Activated naive CD4-positive, alpha-beta T cell treated with anti-CD3 and anti-CD28 coated beads, Interleukin-2, amount 50 U/mL, for 16 hours (primary cell): ENCODE data around the gene ALPG.
"Not testable (repeated sequence)": the region's sequence is repeated elsewhere in the genome, so short reads cannot be mapped to it uniquely, and the experiment has no call there.

Source experiments
- DNase-seq: peaks from one replicate; pipeline ENCODE4 v3.0.0-alpha.2; 2020

Gene ALPG

GRCh38 chr2:232398293-232399034, 8.2 kb upstream of the ALPG start:
- no peak for DNase-seq

GRCh38 chr2:232400256-232401015, 6.2 kb upstream of the ALPG start:
- DNase-seq: no peak

- DNase-seq: no peak
These were observed 4.1 kb upstream of the ALPG start for GRCh38 chr2:232402518-232402917.

GRCh38 chr2:232405943-232406510, 617 bp upstream of the ALPG start:
- no peak for DNase-seq

GRCh38 chr2:232407428-232408150, 945 bp downstream of the ALPG start:
- not testable (repeated sequence) for DNase-seq

DNA sequence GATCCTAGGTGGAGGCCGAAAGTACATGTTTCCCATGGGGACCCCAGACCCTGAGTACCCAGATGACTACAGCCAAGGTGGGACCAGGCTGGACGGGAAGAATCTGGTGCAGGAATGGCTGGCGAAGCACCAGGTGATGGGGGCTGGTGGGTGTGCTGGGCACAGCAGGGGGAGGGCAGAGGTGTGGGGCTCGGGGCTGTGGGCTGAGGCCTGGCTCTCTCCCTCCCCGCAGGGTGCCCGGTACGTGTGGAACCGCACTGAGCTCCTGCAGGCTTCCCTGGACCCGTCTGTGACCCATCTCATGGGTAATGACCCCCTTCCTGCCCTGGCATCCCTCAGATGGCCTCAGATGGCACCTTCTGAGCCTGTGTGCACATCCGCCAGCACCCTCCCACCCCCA, 1.6 kb downstream of the ALPG start:
- not testable (repeated sequence) for DNase-seq

DNA sequence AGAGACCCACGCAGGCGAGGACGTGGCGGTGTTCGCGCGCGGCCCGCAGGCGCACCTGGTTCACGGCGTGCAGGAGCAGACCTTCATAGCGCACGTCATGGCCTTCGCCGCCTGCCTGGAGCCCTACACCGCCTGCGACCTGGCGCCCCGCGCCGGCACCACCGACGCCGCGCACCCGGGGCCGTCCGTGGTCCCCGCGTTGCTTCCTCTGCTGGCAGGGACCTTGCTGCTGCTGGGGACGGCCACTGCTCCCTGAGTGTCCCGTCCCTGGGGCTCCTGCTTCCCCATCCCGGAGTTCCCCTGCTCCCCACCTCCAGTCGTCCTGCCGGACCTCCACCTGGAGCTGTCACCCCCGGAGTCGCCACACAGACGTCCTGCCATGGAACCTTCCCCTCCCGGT, 3.0 kb downstream of the ALPG start:
- not testable (repeated sequence) for DNase-seq

DNA sequence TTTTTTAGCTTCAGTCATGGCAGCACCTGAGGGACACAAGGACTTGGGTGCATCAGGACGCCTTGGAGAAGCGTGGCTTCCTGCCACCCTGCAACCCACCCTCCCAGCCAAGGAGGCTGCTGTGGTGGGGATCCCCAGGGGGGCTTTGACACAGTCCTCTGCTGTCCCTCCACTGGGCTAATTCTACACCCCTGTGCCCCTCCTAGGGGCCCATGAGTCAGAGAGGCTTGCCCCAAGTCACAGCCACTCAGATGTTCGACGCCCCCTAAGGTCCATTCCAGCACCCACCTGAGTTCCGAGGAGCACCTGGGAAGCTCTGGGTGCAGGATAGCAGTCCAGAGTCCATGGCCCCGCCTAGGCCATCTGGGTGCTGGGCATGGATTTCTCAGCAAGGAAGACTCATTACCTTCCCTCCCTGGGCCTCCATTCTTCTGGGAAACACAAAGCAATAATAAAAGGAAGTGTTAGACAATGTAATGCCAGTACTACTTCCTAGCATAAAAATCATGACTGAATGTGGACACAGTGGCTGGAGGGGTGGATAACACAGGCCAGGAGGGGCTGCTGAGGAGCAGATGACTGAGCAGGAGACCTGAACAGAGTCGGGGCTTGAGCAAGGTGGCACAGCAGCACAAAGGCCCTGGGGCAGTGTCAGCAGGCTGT, 3.7 kb downstream of the ALPG start:
- no peak for DNase-seq

DNA sequence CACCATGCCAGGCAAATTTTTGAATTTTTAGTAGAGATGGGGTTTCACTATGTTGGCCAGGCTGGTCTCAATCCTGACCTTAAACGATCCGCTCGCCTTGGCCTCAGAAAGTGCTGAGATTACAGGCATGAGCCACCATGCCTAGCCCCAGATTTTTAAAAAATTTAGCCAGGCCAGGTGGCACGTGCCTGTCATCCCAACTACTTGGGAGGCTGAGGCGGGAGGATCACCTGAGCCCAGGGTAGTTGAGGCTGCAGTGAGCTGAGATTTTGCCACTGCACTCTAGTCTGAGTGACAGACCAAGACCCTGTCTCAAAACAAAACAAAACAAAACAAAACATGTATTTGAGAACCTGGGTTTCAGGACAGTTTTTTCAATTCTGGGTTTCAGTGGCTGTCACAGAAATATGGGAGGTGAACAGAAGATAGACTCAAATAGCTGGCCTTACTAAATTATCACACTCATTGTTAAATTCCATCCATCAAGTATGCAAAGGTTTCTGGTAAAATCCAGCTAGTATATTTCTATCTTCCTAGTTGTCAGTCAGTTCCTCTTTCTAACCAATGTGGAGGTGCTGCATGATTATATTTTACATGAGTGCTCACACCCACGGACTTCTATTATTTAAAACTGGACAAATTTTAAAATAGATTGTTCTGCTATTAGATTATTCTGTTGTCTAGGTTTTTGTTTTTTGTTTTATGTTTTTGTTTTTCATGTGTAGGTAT, 5.4 kb downstream of the ALPG start:
- DNase-seq: no peak

DNA sequence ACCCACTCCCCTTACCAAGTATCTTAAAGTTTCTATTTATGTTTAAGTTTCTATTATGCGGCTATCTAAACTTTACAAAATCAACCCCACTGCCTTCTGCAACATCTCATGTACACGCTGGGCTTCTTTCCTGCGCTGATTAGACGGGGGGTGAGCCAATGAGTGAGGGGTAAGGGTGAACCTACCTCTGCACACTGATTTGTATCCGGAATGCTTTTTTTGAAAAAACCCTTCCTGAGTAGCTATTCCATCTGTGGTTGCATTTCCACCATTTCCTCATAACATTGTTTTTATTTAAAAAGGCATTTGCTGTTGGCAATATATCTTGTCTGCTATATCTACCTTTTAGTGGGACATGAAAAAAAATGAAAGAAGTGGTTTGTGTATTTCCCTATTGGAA, 6.3 kb downstream of the ALPG start:
- DNase-seq: no peak

DNA sequence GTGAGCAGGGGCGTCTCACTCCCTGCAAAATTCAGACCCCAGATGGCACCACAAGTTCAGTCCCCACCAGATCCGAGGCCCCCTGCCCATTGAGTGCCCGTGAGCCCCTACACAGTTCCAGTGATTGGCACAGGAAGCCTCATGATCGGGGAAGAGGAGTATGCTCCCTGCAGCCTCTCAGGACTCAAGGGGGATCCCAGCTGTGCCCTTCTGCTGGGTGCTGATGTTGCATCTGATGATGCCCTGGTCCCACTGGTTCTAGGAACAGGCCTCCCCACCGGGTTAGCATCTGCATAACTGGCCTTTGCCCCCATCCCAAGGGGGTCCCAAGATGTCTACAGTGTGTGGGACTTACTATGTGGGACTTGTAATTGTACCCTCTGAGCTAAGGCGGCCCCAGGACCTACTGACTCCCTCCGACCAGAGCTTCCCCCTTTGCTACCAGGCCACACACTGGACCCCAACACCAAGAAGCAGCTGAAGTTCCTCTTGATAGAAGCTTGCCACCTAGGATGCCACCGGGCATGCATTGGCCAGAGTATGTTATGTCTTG, 8.6 kb downstream of the ALPG start:
- DNase-seq: no peak

GRCh38 chr2:232415736-232416520, 9.3 kb downstream of the ALPG start:
- DNase-seq: no peak

DNA sequence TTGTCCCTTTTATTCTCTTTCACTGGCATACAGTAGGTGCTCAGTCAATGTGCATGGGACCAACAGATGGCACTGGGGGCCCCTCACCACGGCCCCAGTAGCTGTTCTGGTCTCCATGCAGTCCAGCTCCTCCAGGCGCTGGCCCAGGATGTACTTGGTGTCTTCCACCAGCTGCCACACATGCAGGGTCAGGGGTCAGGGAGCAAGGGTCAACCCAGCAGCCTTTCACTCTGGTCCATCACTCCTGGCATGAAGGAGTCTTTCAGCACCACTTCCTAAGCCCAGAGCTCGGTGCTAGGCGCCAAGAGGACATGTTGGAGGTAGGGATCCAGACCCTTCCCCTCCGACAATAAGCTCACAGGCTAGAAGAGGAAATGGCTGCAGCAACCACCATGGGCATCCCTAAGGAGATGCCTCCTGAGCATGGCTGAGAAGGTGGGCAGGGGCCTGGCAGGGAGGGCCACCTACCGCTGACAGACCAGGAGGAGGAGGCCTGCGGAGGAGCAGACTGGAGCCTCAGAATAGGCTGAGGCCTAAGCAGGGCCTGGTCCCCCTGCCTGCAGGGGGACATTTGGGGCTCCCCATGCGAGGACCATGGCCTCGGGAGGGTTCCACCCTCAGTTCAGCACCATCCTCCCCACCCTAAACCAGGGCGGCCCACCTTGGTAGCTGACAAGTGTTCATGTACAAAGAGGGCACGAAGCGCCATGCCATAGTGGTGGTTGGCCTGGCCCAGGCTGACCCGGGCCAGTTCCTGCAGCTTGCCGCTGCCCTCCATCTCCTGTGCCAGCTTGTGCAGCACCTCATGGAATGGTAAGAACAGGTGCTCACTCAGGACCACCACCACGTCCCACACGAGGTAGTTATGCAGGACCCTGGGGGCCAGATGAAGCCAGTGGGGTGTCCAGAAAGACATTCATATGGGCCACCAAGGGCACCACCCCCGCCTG, 10.2 kb downstream of the ALPG start:
- DNase-seq: no peak

DNA sequence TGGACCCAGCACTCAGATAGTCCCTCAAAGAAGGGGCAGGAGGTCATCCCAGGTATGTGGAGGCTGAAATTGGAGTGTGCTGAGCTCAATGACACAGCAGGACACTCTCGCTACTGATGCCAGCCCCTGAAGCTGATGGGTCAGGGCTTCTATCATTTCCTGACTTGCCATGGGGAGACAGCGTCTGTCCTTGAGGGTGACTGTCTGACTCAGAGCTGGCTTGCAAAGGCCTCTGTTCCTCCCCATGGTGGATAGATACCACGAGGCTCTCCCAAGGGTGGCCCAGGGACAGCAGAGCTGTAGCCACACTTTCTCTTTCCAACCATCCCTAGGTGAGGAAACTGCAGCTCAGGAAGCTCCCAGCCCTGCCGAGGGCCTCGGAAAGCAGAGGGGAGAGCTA, 10.8 kb downstream of the ALPG start:
- DNase-seq: no peak

GRCh38 chr2:232418056-232418455, 11.4 kb downstream of the ALPG start:
- no peak for DNase-seq

GRCh38 chr2:232418466-232419244, 12.0 kb downstream of the ALPG start:
- DNase-seq: no peak

DNA sequence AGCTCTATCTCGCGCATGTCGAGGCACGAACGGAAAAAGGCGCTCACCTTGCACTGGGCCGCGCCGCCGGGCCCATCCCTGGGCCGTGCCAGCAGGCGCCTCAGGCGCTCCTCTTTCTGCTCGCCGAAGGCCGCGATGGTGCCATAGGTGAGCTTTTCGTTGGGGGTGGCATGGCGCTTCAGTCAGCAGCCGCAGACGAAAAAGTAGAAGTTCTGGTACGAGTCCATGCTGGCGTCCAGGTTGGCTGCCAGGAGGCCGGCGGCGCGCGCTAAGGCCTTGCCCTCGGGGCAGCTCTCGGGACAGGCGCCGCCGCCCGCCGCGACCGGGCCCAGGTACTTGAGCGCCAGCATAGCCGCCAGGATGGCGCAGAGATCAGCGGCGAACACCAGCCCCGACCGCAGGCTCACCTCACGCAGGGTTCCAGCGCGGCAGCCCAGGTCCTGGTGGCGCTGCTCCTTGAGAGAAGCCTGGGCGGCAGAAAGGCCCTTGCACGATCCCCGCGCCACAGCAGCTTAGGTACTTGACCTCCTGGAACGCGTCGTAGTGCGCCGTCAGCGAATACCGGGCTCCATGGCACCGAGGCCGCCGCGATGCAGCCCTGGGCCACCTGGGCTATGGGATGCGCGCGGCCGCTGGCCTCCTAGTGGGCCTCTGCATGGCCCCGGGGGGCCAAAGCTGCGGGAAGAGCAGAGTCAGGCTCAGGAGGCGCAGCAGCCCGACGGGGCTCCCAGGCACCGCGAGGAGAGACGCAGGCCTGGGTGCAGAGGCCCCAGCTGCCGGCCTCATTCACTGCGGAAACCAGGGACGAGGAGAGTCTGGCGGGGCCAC, 12.8 kb downstream of the ALPG start:
- no peak for DNase-seq

DNA sequence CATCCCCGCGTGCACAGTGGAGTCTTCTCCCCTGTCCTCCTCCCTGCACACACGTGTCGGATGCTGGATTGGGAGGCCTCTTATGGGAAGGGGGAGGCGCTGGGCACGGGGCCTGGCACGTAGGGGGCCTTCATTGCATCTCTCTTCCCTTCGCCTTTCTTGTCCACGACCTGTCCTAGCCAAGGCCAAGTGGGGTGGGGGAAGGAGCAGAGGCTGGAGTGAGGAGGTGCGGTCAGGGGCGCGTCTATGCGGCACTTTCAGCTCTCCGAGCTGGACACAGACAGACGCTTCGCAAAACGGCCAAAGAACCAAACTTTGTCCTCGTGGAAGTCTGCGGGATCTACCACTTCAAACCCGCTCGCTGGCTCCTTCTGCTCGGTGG, 13.4 kb downstream of the ALPG start:
- DNase-seq: no peak
